HT1080 (cell line): ENCODE results near the gene ZNF558. TPM values are rescaled to one million over a fixed set of nuclear protein-coding genes. Genes with fewer than 3 reads are reported as not detected.
"Not testable (repeated sequence)": the region's sequence is repeated elsewhere in the genome, so short reads cannot be mapped to it uniquely, and the experiment has no call there.

Experiments used
- DNase-seq: peaks from one replicate; pipeline ENCODE4 v3.0.0-alpha.2; 2015; ENCODE audit warnings: low read depth
- small RNA-seq: library from RNA; depleted of rRNA; stranded (forward); fragments of <200 nt; gene quantifications from one replicate; pipeline ENCODE3, GENCODE V24; 2014
- total RNA-seq: library from RNA; depleted of rRNA; stranded (reverse); fragments of >200 nt; shearing (Covaris generic); gene quantifications from 2 replicates; pipeline ENCODE4 v1.2.3, GENCODE V29; 2014; rRNA removed

The ZNF558 gene
- total RNA-seq, 1 experiment from 2014 or later: 0.11 TPM

DNA sequence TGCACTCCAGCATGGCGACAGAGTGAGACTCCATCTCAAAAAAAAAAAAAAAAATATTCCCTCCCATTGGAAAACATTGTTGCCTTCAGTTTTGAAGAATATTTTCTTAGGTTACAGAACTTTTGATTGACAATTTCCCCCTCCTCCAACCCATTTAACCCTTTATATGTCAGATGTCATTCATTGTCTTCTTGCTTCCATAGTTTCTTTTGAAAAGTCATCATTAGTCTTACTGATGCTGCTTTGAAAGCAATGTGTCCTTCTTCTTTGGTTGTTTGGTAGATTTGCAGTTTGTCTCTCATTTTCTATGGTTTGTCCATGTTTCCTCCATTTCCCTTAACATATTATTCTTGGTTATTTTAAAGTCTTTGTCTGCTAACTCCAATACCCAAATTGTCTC is 25.4 kb downstream of the ZNF558 start:
- no peak for DNase-seq

DNA sequence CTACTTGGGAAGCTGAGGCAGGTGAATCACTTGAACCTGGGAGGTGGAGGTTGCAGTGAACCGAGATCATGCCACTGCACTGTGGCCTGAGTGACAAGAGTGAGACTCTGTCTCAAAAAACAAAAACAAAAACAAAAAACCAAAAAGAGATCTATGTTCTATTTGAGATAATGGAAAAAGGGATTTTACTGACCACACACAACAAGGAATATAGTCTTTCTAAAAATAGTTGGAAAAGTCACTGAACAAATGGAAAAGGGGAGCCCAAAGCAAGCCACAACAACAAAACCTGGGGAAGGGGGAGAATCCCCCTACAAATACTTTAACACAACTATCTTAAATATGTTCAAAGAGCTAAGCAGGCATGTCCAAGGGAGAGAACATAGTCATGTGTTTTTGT is 37.3 kb downstream of the ZNF558 start:
- DNase-seq: no peak

DNA sequence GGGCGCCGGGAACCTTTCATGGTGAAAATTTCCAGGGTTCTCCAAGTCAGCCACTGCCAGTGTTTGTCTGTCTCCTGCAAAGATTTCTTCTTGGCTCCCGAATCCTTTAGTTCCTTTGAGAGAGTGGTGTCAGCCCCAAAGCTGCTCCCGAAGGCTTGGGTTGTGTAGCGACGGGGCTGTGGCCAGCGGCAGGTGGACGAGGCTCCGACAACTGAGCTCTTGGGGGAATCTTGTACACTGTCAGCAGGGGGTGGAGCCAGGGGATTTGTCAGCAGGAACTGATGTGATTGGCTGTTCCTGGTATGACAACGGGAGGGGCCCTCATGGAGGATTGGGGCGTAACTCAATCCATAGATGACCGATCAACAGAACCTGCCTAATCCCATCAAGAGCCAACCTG is 58.5 kb downstream of the ZNF558 start:
- not testable (repeated sequence) for DNase-seq

DNA sequence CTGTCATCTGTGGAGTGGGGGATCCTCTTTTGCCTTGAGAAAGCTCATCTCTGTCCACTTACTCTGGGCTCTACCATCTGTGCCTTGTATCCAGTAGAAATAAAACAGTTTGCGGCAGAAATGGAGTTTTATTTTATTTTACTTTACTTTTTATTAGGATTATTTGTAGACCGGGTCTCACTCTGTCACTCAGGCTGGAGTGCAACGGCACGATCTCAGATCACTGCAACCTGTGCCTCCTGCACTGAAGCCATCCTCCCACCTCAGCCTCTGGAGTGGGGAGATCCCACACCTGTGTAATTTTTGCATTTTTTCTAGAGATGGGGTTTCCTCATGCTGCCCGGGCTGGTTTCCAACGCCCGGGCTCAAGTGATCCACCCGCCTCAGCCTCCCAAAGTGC is 62.8 kb downstream of the ZNF558 start:
- not testable (repeated sequence) for DNase-seq

DNA sequence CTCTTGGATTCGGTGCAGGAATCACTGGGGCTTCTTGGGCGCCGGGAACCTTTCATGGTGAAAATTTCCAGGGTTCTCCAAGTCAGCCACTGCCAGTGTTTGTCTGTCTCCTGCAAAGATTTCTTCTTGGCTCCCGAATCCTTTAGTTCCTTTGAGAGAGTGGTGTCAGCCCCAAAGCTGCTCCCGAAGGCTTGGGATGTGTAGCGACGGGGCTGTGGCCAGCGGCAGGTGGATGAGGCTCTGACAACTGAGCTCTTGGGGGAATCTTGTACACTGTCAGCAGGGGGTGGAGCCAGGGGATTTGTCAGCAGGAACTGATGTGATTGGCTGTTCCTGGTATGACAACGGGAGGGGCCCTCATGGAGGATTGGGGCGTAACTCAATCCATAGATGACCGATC is 64.8 kb downstream of the ZNF558 start:
- not testable (repeated sequence) for DNase-seq

Small RNAs within 50 kb of the gene (small RNA-seq; reads per million reads assigned to genes)
- gene AC012616.1: not detected

Other genes with a start within 250 kb of the ZNF558 start
- not detected in 2 replicates for gene ADAMTS10, start 221.6 kb downstream of the ZNF558 start, total RNA-seq
- gene NFILZ, start 201.7 kb downstream of the ZNF558 start, total RNA-seq: not detected in 2 replicates
- not detected in 2 replicates for gene ACTL9, start 133.5 kb downstream of the ZNF558 start, total RNA-seq
- not detected in 2 replicates for gene OR2Z1, start 110.7 kb downstream of the ZNF558 start, total RNA-seq
- gene MBD3L1, start 73 bp upstream of the ZNF558 start, total RNA-seq: not detected in 2 replicates
- not detected in 2 replicates for gene MUC16, start 178.1 kb upstream of the ZNF558 start, total RNA-seq